GM21390 (cell line): Measurements from ENCODE around the gene FBN1.

Experiments used
- ATAC-seq: cut with Tn5 transposase; IDR thresholded peaks from one replicate; pipeline ENCODE4 v1.9.1; 2021; ENCODE audit not compliant: unreplicated experiment

FBN1 gene

DNA sequence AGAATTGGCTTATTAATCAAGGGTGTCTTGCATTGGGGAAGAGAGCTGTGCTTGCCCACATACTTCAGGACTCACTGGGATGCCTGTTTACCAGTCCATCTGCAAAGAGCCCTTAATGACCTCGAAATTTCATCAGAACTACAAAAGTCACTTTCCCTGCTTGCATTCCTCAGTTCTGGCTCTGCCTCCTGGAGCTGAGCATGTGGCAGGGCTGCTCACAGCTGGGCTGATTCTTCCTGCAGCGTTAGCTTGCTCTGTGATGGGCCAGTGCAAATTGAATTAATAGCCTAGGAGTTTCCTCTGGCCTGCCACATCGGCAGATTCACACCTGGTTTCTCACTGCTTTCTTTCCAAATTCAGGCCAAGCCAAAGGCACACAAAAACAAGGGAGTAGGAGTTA is 205.4 kb downstream of the FBN1 start:
- ATAC-seq, result no peak

DNA sequence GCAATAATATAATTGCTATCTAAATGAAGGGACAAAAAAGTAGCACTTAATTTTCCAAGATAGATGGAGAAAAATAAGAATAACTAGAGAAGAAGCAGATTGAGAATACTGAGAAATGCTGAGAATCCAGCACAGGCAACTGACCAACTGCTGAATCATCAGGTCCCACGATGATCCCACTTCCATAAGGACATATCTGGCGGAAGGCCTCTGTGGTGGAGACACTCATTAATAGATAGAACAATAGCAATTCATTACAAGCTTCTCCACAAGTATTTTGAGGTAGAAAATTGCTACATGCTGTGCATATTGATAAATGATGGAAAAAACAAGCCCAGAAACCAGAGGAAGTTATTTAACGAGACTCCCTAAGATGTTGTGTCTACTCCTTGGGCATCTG is 208.3 kb downstream of the FBN1 start:
- ATAC-seq, result no peak

DNA sequence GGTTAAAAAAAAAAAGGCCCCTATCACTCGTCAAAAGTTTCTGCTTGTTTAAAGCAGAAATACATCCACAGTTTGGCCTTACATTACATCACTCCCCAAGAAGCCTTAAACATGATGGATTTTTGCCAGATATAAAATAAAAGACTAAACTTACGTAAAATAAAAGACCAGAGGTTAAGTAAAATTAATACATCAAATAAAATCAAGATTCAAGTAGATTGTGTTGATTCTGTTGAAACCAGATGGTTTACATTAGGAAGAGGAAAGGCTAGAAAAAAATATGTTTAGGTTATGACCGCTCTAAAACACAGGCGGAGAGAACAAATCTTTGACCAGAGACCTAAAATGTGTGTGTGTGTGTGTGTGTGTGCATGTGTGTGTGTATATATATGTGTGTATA is 210.2 kb downstream of the FBN1 start:
- no peak for ATAC-seq

DNA sequence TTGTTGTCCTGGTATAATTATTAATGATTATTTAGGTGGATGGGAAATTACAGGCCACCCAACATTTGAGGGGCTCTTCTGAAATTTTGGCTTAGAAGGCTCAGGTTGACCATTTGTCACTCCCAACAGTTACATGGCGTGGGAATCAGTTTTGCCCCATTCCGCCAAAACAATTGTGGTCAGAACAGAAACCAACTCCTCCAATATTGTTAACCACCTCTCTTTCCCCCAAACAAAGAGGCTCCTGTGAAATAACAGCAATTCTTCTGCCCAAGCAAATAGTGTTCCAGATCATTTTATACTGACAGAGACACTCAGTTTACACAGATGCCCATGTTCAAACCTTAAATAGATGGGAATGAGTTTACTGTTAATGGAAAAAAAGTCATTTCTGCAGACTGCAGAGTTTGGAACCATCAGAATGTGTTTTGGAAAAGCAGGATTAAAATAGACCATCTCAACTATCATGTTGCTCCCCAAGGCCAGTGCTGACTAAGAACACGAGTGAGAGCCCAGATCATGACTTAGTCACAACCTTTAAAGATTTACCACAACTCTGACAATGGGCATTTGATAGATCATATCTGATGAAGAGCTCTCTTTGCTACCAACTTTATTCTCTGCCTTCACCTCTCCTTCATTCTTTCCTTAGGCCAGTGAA is 212.2 kb downstream of the FBN1 start:
- ATAC-seq, result peak; percentile 74

DNA sequence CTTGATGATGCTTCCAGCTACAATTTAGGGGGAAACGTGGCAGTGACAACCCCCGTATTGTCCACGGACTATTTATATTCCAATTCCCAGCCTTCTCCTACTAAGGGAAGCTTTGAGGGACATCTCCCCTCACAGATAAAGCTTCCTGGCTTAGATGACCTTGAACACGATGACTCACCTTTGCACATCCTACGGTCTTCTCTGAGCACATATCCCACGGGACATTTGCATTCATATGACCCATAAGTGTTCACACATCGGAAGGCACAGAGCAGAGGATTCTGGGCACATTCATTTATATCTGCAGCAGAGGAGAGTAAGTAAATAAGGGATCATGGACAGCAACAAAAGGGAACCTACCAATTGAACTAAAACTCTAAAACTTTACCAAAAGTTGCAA is 212.8 kb downstream of the FBN1 start:
- ATAC-seq, result no peak

DNA sequence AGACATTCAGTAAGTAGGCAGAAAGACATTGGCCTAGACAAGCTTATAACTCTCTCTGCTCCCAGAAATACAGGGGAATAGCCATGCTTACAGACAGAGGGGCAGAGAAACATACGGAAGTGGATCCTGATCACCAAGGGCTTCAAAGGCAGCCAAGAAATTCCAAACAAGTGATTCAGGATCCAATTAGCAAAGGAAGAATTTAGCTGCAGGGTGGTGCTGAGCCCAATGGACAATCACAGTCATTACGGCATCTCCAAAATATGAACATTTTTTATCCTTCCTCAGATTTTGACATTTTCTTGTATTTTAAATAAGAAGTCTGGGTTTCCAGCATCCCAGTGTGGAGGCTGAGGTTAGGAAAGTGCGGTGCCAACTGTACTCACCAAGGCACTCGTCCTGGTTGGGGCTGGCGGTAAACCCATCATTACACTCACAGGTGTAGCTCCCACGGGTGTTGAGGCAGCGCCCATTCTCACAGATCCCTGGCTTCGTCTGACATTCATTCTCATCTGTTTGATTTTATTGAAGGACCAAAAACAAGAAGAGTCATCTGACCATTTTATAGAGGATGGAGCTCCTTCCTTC is 217.5 kb downstream of the FBN1 start:
- no peak for ATAC-seq

DNA sequence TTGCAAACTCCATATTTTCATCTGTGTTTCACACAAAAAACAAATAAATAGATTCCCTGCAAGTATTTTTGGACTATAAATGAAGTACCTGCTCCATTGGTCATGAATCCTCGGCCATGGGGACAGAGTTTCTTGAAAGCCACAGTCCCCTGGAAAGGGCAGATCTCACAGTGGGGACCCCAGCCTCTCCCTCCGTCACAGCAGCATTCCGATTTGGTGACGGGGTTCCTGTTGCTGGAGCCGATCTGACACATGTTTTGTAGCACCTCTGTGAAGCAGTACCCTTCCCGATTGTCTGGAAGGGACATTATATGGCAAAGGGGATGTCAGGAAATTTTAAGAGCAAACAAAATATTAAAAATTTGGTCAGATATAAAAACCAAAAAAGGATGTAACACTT is 218.0 kb downstream of the FBN1 start:
- no peak for ATAC-seq

DNA sequence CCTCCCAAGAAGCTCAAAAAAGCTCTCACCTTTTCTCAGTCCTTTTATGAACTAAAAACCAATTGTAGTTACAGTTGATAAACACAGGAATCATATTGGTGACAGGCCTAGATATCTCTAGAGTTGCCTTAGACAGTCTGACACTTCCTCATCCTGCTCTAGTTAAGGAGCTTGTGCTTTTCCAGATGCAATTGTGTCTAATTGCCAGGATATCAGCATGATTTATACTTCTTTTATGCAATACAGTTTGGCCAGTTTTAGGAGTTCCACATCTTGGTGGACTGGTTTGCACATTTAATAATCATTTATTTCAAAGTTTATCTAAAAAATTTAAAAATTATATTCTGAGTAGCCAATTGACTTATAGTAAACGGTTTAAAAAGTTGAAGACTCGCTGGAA is 218.6 kb downstream of the FBN1 start:
- no peak for ATAC-seq

DNA sequence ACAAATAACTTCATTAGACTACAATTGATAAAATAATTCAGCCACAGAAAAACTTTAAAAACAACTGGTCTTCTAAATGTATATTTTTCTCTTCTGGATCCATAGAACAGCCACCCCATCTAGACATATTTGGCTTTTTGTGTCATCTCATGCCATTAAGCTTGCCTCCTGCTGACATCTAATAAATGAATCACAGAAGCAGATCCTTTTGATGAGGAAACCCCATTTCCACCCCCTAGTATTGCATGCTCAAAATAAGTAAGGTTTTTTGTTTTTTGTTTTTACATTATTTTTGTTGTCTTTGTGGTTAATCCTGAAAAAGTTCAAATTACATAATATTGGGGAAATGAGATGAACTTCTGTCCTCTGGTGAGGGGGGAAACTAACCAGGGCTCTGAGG is 219.5 kb downstream of the FBN1 start:
- ATAC-seq, result no peak

DNA sequence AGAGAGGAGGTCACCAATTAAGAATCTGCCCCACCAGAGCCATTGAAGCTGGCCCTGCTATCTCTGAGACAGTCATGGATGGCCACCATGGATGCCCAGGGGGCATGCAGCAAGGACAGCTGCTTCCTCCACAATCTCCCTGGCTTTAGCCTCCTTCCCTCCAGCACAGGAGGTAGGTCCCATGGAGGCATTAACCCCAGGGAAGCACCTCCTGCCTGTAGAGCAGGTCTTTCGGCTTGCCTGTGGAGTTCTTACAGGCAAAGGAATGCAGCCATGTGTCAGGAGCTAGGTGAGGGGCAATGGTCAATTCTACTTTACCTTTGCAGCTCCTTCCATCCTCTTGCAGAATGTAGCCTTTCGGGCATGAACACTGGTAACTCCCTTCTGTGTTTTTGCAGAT is 220.5 kb downstream of the FBN1 start:
- no peak for ATAC-seq

DNA sequence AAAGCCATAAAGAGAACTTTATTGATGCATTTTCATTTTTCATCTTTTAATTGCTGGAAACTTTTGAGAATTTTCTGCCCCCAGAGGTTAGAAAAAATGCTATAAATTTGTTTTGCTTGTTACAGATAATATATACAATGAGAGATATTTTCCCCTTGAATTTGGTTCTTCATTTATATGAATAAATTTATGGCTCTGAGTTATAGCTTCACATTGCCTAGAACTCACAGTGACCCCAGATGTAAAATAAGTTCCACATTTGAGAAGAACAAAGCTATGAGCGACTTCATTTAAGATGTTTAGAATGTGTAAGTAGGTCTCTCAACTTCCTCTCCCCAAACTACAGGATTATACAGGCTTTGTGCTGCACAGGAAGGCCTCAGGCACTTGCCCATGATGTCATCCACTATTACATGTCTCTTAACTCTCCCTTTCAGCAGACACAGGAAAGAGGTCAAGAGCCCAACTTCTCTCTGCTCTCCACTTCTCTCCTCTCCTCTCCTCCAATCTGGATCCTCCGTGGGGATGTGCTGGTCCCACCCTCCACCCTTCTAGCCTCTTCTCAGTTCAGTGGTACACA is 221.5 kb downstream of the FBN1 start:
- ATAC-seq, result no peak

DNA sequence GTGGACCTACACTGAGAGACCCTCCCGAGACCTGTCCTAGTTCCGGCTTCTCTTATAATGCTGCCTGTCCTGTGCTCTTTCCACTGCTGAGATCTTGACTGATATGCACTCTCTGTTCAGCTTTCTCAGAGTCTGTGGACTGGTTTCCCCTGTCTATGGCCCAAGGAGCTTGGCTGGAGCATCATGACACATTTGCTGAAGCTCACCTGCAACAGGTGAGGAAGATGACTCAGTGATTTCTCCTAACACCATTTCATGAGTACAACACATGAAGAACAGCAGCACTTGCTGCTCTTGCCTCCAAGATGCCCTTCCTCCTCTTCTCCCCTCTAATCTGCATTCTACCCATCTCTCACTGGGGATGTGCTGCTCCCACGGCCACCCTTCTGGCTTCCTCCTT is 222.2 kb downstream of the FBN1 start:
- ATAC-seq, result no peak

DNA sequence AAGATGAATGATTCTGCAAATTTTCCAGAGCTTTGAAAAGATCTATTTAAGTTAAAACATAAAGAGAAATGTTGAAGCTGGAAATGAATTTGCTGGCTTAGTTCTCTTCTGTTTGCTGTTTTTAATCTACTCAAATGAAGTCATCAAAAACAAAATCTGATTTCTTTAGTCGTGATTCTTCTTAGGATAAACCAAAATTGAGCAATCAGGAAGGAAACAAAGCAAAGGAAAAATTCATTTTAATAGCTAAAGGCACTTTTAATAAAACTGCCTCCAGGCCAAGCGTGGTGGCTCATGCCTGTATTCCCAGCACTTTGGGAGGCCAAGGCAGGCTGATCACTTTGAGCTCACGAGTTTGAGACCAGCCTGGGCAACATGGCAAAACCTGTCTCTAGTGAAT is 223.1 kb downstream of the FBN1 start:
- ATAC-seq, result no peak

DNA sequence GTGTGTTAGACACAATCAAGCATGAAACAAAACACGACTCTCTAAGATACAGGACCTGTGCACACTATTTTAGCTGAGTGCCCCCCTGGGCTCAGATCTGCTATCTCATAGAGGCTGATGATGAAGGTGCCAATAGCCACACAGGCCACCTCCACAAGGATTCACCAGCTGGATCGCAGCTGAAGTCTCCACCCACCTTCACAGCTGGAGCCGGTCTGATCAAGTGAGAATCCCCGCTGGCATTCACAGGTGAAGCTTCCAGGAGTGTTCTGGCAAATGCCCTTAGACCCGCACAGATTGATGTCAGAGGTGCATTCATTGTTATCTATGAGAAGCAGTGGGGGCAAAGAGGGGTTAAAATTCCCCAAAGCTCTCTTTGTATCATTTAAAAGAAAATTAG is 224.1 kb downstream of the FBN1 start:
- ATAC-seq, result no peak

DNA sequence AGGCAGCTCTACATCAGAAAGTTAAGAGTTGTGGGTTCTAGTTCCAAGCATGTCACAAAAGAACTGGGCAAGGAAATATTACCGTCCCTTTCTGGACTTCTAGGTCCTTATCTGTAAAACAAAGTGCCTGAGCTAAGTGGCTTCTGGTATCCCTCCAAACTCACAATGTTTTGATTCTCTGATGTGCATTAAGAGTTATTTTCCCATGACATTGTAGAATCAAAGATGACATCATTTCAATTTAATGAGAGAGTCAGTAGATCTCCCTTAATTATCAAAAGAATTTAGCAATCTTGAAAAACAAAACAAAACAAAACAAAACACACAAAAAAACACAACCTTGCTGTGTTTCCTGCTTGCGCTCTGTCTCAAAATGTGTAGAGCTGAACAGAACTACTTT is 225.6 kb downstream of the FBN1 start:
- no peak for ATAC-seq

DNA sequence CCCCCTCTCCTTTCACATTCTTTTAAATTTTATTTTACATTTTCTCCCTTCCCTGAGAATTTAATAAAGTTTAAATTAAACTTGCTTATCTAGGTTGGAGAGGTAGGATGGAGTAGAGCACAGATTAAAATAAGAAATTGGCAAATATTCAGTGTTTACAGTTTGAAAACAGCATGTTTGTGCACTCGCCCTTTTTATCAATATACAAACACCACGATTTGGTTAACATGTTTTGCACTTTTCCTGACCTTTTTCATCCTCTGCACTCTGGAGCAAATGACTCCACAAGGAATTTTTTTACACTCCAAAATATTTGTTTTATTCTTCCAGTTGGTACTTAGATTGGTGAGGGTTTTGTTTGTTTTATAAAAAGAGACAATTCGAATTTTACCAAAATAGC is 227.2 kb downstream of the FBN1 start:
- no peak for ATAC-seq

DNA sequence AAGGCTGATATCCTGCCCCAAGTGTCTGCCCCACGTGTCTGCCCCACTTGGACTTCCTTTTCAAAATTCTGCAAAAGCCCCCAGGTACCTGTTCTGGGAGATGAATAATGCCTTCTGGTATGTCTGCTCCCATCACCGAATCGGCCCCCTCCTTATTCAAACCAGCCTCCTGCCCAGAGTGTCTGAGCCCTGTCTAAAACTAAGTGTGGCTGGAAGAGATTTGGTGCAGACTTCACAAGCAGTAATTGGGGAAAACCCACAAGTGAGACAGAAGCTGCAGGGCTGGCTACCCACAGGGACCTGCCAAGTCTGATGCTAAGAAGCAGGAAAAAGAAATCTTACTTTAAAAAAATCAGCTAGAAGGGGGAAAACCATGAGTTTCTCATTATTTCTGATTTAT is 229.2 kb downstream of the FBN1 start:
- no peak for ATAC-seq

DNA sequence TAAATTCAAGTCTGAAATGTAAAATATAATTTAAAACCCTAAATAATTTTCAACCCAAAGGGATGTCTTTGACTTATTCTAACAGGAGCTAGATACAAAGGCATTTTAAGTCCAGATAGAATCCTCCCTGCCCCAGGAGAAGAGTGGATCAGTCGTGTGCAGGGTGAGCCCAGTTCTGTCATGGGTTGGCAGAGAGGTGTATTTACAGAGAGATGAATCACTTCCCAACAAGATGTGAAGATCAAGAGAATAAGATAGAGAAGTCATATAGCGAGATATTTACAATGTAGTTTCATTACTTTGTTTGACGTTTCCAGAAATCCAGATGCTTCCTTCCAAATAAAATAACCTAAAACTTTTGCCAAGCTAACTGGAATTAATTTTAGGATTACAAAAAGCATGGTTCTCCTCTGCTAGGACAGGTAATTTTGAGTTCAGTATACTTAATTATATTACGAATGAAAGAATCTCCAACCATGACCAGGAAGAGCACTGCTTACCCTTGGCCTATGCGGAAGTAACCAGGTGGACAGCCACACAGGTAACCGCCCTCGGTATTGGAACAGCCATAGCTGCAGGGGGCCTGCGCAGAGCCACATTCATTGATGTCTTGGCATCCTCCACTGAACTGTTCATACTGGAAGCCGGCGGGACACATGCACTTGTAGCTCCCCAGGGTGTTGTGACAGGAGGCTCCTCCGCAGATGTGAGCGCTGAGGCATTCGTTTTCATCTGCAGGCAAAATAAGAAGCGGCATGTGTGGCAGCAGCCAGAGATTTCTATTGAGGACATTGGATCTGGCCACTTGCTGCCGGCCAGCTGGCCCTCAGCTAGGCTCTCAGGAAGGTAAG is 230.2 kb downstream of the FBN1 start:
- ATAC-seq, result no peak

DNA sequence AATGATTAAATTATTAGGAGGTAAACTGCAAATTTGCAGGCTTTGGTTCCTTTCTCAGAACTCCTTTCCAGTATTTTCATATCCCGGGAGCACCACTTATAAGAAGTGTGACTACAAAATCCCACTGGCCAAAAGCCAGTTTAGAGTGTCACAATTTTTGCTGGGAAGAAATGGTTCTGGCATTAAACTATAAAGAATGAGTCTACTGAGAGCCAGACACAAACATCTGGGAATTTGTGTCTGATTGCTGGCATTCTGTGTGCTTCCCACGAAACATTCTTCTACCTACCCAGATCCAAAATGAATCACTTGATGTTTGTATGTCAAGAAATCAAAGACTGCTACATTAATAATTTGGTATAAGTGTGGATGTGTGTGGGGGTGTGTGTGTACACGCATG is 231.5 kb downstream of the FBN1 start:
- ATAC-seq, result no peak

DNA sequence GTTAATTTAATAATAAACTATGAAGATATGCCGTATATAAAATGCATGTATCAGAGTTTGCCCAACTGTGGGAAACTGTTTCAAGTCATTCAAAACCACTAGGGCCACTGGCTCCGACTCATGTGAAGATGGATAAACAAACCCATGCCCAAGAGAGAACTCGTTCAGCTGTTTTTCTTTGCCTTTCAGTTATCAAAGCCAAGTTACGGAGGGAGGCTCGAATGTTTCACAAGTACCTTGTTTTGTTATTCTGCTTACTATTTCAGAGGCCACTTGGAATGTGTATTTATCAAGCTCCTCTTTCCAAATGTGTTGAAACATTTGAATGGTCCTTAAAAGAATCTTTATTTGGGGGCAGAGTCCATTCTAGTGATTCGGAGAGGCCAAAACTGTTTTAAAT is 232.2 kb downstream of the FBN1 start:
- ATAC-seq, result no peak

DNA sequence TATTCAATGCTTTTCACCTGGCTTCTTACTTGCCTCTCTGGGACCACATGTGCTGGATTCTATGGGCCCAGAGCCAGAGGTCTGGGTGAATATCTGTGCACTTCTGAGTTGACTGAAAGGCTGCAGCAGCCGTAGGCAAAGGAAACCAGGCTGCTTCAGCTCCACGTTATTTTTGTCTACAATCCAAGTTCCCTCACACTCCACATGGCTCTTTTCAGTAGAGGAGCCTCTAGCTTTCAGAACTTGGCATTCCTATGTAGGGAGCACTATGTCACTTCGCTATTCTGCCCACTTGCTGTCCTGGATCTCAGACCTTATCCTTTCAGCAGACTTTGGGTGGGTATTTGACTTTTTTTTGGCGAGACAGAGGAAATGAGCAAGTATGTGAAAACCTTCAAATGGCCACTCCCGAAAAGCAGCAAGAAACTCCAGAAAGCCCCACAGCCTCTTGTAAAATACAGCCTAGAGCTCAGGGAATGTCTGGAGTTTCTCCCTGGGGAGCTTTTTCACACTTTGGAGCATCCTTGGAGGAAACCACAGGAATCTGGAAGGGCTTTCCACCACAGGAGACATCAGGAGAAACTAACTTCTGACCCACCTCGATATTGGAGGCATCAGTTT is 233.4 kb downstream of the FBN1 start:
- ATAC-seq, result no peak

DNA sequence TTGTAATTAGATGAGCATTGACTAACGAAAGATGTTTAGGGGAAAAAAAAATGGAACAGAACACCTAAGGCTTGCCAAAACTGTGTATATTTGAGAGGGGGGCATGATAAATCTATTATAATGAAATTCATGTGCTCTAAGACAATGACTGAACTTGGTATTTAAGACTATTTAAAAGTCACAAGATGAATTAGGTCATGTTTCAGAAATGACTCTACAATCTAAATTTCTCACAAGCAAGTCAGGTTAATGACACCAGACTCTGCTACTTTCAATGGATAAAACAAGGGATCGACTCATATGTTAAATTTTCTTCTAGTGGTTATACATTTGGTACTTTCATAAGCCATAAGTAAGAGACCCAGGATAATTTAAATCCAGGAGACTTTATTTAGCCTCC is 235.9 kb downstream of the FBN1 start:
- no peak for ATAC-seq
